Measurements from ENCODE around the gene MEIKIN. TPM values are rescaled to one million over a fixed set of nuclear protein-coding genes. Genes with fewer than 3 reads are reported as not detected.
A peak's percentile ranks its signal among the peaks of the same experiment; 100 is the strongest.

MEIKIN gene
- polyA plus RNA-seq, 3 donors: 0.16 to 1.6 (median 1.6) TPM

- H3K79me2 ChIP-seq (ENCODE audit: insufficient read depth, low read length): peaks cover 98% of the 10 kb centered on the region
- H3K27me3 ChIP-seq (ENCODE audit: control insufficient read depth in 2 of 2, insufficient read depth in 2 of 2, low read length in 2 of 2): no peaks in the 10 kb centered on the region
- WGBS (ENCODE audit: insufficient coverage): no CpG with 5 or more reads among the region's 1 CpG
- Mint-ChIP-seq H3K4me1 (peaks cover 27% of the 10 kb centered on the region), H3K4me3 (no peak overlapping the region), H3K27ac (peak overlapping the region in 3 of 7 donors; percentile 32 to 74 (median 65)), H3K36me3 (peaks cover 9 to 19% of the 10 kb centered on the region in 2 donors), H3K27me3 (ENCODE audit: low read depth in 3 of 3) (no peaks in the 10 kb centered on the region), H3K9me3 (peaks cover 0 to 4% (median 0%) of the 10 kb centered on the region in 7 donors)
- H3K4me2 ChIP-seq (replicated peaks; ENCODE audit: extremely low read depth, low read length, poor library complexity, severe bottlenecking): no peak overlapping the region
- intact Hi-C loops (cut with micrococcal nuclease): no loop called here
- peaks cover 94% of the 10 kb centered on the region for H4K20me1 ChIP-seq (ENCODE audit: insufficient read depth, low read length)
- peaks cover 0 to 3% of the 10 kb centered on the region in 2 donors for H3K4me1 ChIP-seq (ENCODE audit: control insufficient read depth in 1 of 2, insufficient read depth in 2 of 2, low read length in 2 of 2)
- no peaks in the 10 kb centered on the region for H3K9me3 ChIP-seq (replicated peaks in 1 of 2; ENCODE audit: control insufficient read depth in 1 of 2, insufficient read depth in 1 of 2, low read length in 2 of 2)
- peaks cover 3 to 5% of the 10 kb centered on the region in 2 donors for H3K36me3 ChIP-seq (replicated peaks in 1 of 2; ENCODE audit: control insufficient read depth in 1 of 2, insufficient read depth in 2 of 2, low read length in 2 of 2)
- H3K4me3 ChIP-seq (replicated peaks in 1 of 3; ENCODE audit: low read depth in 2 of 3, low read length in 3 of 3): no peak overlapping the region
- H3K9ac ChIP-seq (ENCODE audit: insufficient read depth, low read length, poor library complexity, severe bottlenecking): no peak overlapping the region
- no peak overlapping the region for H3K27ac ChIP-seq (ENCODE audit: low read depth in 1 of 2, low read length in 2 of 2)
- no peak for DNase-seq
- TF ChIP-seq CTCF (IDR thresholded peaks at IDR 0.05): no peak
- H2AFZ ChIP-seq (ENCODE audit: insufficient read depth, low read depth, low read length, poor library complexity, severe bottlenecking): no peak overlapping the region
Measured at GRCh38 chr5:131783874-131784273, 161.6 kb downstream of the MEIKIN start.

DNA sequence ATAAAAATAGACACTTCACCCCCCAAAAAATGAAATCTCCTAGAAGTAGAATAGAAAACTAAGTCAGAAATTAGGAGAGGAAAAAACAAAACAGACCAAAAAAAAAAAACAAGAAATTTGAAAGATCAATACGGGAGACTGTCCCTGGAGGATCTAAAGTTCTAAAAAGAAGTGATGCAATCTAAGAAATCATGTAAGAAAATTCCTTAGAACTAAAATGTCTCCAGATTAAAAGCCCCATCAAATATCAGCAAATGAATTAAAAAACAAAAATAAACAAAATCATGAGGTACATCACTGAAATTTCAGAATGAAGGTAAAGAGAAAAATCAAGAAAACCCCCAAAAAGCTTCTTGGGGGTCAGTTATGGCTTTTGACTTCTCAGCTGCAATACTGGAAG is 162.1 kb downstream of the MEIKIN start:
- H3K4me1 Mint-ChIP-seq: peaks cover 27% of the 10 kb centered on the region
- no peaks in the 10 kb centered on the region for H3K27me3 Mint-ChIP-seq (ENCODE audit: low read depth in 3 of 3)
- no peak overlapping the region for H3K4me3 Mint-ChIP-seq
- H3K27me3 ChIP-seq (ENCODE audit: control insufficient read depth in 2 of 2, insufficient read depth in 2 of 2, low read length in 2 of 2): no peaks in the 10 kb centered on the region
- peaks cover 9 to 19% of the 10 kb centered on the region in 2 donors for H3K36me3 Mint-ChIP-seq
- H3K79me2 ChIP-seq (ENCODE audit: insufficient read depth, low read length): peaks cover 93% of the 10 kb centered on the region
- no peak for DNase-seq
- no peak overlapping the region for H3K4me2 ChIP-seq (replicated peaks; ENCODE audit: extremely low read depth, low read length, poor library complexity, severe bottlenecking)
- H3K9ac ChIP-seq (ENCODE audit: insufficient read depth, low read length, poor library complexity, severe bottlenecking): no peak overlapping the region
- H4K20me1 ChIP-seq (ENCODE audit: insufficient read depth, low read length): peaks cover 89% of the 10 kb centered on the region
- intact Hi-C loops (cut with micrococcal nuclease): no loop called here
- WGBS (ENCODE audit: insufficient coverage): no CpG with 5 or more reads among the region's 1 CpG
- H3K4me1 ChIP-seq (ENCODE audit: control insufficient read depth in 1 of 2, insufficient read depth in 2 of 2, low read length in 2 of 2): peaks cover 0 to 3% of the 10 kb centered on the region in 2 donors
- TF ChIP-seq CTCF (IDR thresholded peaks at IDR 0.05): no peak
- no peak overlapping the region for H2AFZ ChIP-seq (ENCODE audit: insufficient read depth, low read depth, low read length, poor library complexity, severe bottlenecking)
- H3K9me3 Mint-ChIP-seq: peaks cover 0 to 4% (median 0%) of the 10 kb centered on the region in 7 donors
- H3K27ac Mint-ChIP-seq: peak overlapping the region in 2 of 7 donors; percentile 55 to 78
- no peak overlapping the region for H3K4me3 ChIP-seq (replicated peaks in 1 of 3; ENCODE audit: low read depth in 2 of 3, low read length in 3 of 3)
- H3K27ac ChIP-seq (ENCODE audit: low read depth in 1 of 2, low read length in 2 of 2): peak overlapping the region in 1 of 2 donors; percentile 1
- peaks cover 3 to 5% of the 10 kb centered on the region in 2 donors for H3K36me3 ChIP-seq (replicated peaks in 1 of 2; ENCODE audit: control insufficient read depth in 1 of 2, insufficient read depth in 2 of 2, low read length in 2 of 2)
- H3K9me3 ChIP-seq (replicated peaks in 1 of 2; ENCODE audit: control insufficient read depth in 1 of 2, insufficient read depth in 1 of 2, low read length in 2 of 2): no peaks in the 10 kb centered on the region
